HepG2 (cell line): ENCODE measurements around the gene MUC13. TPM values are rescaled to one million over a fixed set of nuclear protein-coding genes. Genes with fewer than 3 reads are reported as not detected.

ENCODE experiments used
- ATF7-NPFF ChIP-seq: sonication (generic); formaldehyde crosslinking; IDR thresholded peaks from 2 replicates; pipeline ENCODE4 v1.8.1; 2023; ENCODE audit warnings: mild to moderate bottlenecking, low read depth, missing genetic modification reagents, moderate library complexity
- DRAP1 ChIP-seq: IDR thresholded peaks from 2 replicates; pipeline ENCODE4 v1.6.1; 2016; ENCODE audit warnings: missing genetic modification reagents, missing compliant biosample characterization
- ERF ChIP-seq: IDR thresholded peaks from 2 replicates; pipeline ENCODE4 v1.6.1; 2018; ENCODE audit warnings: missing biosample characterization, missing genetic modification reagents
- FOXK1 ChIP-seq: sonication (generic); formaldehyde crosslinking; IDR thresholded peaks from 2 replicates; pipeline ENCODE4 v1.4.0; 2020; ENCODE audit warnings: low read depth, missing genetic modification reagents, borderline replicate concordance
- FOXP1 ChIP-seq, 2 experiments: fragments of 450-650 bp in 1 of 2; IDR thresholded peaks; 2 replicates each; pipeline ENCODE4 v1.6.1; 2017 to 2018; ENCODE audit warnings: antibody characterized with exemption in 1 of 2
- HOMEZ ChIP-seq: IDR thresholded peaks from 2 replicates; pipeline ENCODE4 v1.6.1; 2016; ENCODE audit warnings: low read depth
- MAFK ChIP-seq, 2 experiments: IDR thresholded peaks in 1 of 2; conservative IDR thresholded peaks in 1 of 2; 2 replicates each; pipeline ENCODE4 v1.6.1; 2011; ENCODE audit warnings: improper control_type of control experiment in 2 of 2, low read length in 2 of 2
- NFATC3 ChIP-seq: sonication (generic); formaldehyde crosslinking; IDR thresholded peaks from 2 replicates; pipeline ENCODE4 v1.5.1; 2020; ENCODE audit warnings: mild to moderate bottlenecking, missing genetic modification reagents
- NR2F1 ChIP-seq, 2 experiments: fragments of 450-650 bp in 1 of 2; formaldehyde crosslinking in 1 of 2; IDR thresholded peaks; 2 replicates each; pipeline versions ENCODE4 v1.5.0 to v1.6.1; 2016 to 2020; ENCODE audit warnings: mild to moderate bottlenecking in 1 of 2, missing compliant biosample characterization in 1 of 2, missing genetic modification reagents in 1 of 2, moderate library complexity in 1 of 2
- PPARG ChIP-seq: conservative IDR thresholded peaks from 2 replicates; pipeline ENCODE4 v1.6.1; 2016; ENCODE audit warnings: missing biosample characterization, missing genetic modification reagents
- RXRB ChIP-seq: IDR thresholded peaks from 2 replicates; pipeline ENCODE4 v1.6.1; 2016; ENCODE audit warnings: borderline replicate concordance, missing genetic modification reagents, missing compliant biosample characterization
- SALL1 ChIP-seq: sonication (generic); formaldehyde crosslinking; IDR thresholded peaks from 2 replicates; pipeline ENCODE4 v1.8.0; 2022; ENCODE audit warnings: mild to moderate bottlenecking, missing genetic modification reagents
- ZNF20 ChIP-seq: sonication (generic); formaldehyde crosslinking; IDR thresholded peaks from 2 replicates; pipeline ENCODE4 v1.4.0; 2020; ENCODE audit warnings: mild to moderate bottlenecking, moderate library complexity, missing genetic modification reagents
- ZNF318 ChIP-seq: sonication (generic); formaldehyde crosslinking; IDR thresholded peaks from 2 replicates; pipeline ENCODE4 v1.4.0; 2020; ENCODE audit warnings: mild to moderate bottlenecking, missing genetic modification reagents
- ZNF580 ChIP-seq: IDR thresholded peaks from 2 replicates; pipeline ENCODE4 v1.6.1; 2016; ENCODE audit warnings: low read depth, borderline replicate concordance
- ZNF878 ChIP-seq: sonication (generic); formaldehyde crosslinking; IDR thresholded peaks from 2 replicates; pipeline ENCODE4 v1.8.1; 2023; ENCODE audit warnings: mild to moderate bottlenecking, missing genetic modification reagents, moderate library complexity
- polyA plus RNA-seq, 8 experiments: library from polyadenylated mRNA; depleted of rRNA in 3 of 8; stranded (reverse) in 7 of 8; unstranded in 1 of 8; fragments of >200 nt; fragmentation: Illumina TruSeq in 4 of 8; extraction: Trizol in 4 of 8; gene quantifications; 2 replicates each; pipeline versions ENCODE4 v1.2.1 to v1.2.3, GENCODE V29; 2011 to 2016; ENCODE audit warnings: low read depth in 4 of 8, missing spikeins in 1 of 8, mixed read lengths in 1 of 8; ENCODE audit not compliant: insufficient read depth in 1 of 8
- total RNA-seq, 5 experiments: library from RNA; depleted of rRNA; stranded (reverse); fragments of >200 nt; fragmentation: Illumina TruSeq; extraction: Trizol; gene quantifications; 2 replicates each; pipeline ENCODE4 v1.2.3, GENCODE V29; 2016; ENCODE audit warnings: low read depth in 1 of 5

The MUC13 gene
- total and polyA plus RNA-seq, 2 of the 13 experiments (the other 11 are each of a cell fraction or from before 2014, with no cell fraction given), result 0.04 to 1.2 TPM

GRCh38 chr3:124878561-124879336 lies 55.8 kb downstream of the MUC13 start (continued):
- TF ChIP-seq HOMEZ (CRISPR knock-in tag) (0 out of 2 replicates have a peak, but pooled peaks have one; percentile 29), MAFK (conservative IDR thresholded peaks at IDR 0.05 in 1 of 2, IDR thresholded peaks at IDR 0.05 in 1 of 2; ENCODE audit: low read length in 2 of 2) (peak in 1 of 2 experiments; percentile 18; a peak in 1 of 4 replicates), ZNF580 (CRISPR knock-in tag) (peak; percentile 28; the same call in 1 of the 2 replicates), RXRB (CRISPR knock-in tag) (peak; percentile 87; the same call in 1 of the 2 replicates), ATF7-NPFF (CRISPR knock-in tag) (no peak), PPARG (CRISPR knock-in tag) (0 out of 2 replicates have a peak, but pooled peaks have one; percentile 11), NR2F1 (CRISPR knock-in tag; IDR thresholded peaks at IDR 0.05) (peak; percentile 43 to 47; a peak in 3 of 4 replicates), NFATC3 (no peak), ZNF878 (CRISPR knock-in tag) (peak; percentile 75; the same call in 1 of the 2 replicates), DRAP1 (peak; percentile 9), ZNF318 (CRISPR knock-in tag) (no peak), ERF (CRISPR knock-in tag) (peak; percentile 86; the same call in 1 of the 2 replicates), FOXK1 (peak; percentile 73; the same call in 1 of the 2 replicates), SALL1 (CRISPR knock-in tag) (peak; percentile 83), ZNF20 (CRISPR knock-in tag) (no peak), FOXP1 (IDR thresholded peaks at IDR 0.05) (peak; percentile 17; the same call in 1 of the 2 replicates), FOXP1 (CRISPR knock-in tag; IDR thresholded peaks at IDR 0.05) (peak; percentile 72)
